RCC 7860 (cell line): ENCODE measurements around the gene SHANK2.

Experiments used
- DNase-seq: peaks from one replicate; pipeline ENCODE4 v3.0.0-alpha.2; 2015; ENCODE audit warnings: low spot score
- FAIRE-seq: peaks from 2 replicates; lab custom pipeline; 2012; peaks lifted over from hg19 to GRCh38; lab: Jason Lieb, UNC

The SHANK2 gene

DNA sequence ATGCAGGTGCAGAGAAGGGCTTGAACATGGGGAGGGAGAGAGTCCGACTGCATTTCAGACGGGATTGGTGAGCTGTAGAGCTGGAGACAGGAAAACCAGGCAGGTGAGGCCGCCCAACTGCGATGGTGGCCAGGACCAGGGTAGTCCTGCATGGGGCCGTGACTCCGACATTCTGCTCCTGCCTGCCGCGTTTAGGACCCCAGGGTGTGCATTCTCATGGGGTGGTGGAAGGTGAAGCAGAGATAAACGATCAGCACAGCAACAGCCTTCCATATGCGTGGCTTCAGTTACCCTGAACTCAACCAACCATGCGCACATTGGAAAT lies 29.3 kb downstream of the SHANK2 start:
- FAIRE-seq, result no peak

DNA sequence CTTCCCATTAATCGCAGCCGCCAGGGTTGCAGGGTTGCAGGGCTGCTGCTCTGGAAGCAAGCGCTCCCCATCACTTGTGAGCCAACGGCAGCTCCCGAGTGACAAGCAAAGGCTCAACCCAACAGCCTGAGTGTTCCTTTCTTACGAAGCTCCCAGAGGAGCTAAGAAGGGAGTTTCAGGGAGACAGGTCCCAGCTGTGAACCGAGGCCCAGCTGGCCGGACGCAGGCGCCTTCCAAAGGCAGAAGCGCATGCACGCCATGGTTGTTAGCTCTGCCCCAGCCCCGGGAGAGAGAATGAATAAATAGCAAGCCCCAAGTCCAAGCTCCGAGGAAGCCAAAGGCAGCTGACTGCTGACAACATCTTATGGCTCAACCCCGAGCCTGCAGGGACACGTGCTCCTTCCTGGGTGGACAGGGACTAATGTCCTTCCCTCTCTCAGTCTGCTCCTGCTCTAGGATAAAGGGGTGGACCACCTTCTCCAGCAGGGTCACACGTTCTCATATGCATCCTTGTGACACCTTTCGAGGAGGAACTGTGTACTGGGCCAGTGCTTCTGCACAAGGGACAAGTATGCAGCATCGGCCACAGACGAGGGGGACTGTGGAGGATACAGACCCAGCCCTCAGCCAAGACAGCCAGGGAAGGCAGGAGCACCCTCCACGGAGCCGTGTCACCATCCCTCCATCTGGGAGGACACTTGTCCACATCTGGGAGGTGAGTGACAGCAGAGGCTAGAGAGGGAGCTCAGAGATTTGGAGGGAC lies 29.9 kb downstream of the SHANK2 start:
- no peak for FAIRE-seq

More for the DNA sequence above, 29.3 kb downstream of the SHANK2 start:
- no peak for DNase-seq

GRCh38 chr11:71221821-71222220 lies 30.6 kb downstream of the SHANK2 start:
- FAIRE-seq (no peak), DNase-seq (no peak)

More for the DNA sequence above, 29.9 kb downstream of the SHANK2 start:
- DNase-seq, result no peak

DNA sequence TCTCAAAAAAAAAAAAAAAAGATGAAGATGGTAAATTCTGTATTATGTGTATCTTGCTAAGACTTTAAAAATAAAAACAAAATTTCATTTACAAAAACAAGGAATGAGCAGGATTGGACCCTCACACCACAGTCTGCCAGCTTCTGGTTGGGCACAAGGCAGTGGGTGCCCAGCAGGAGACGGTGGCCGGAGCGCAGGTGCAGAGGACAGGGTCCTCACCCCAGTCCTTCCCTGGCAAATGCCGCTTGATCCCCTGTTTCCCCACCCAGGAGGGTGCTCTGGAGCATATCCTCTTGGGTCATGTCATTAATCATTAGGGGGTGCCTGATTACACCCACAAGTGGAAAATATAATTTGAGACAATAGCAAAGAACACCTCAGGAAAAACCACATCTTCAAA lies 31.2 kb downstream of the SHANK2 start:
- FAIRE-seq, result no peak
- DNase-seq, result no peak

DNA sequence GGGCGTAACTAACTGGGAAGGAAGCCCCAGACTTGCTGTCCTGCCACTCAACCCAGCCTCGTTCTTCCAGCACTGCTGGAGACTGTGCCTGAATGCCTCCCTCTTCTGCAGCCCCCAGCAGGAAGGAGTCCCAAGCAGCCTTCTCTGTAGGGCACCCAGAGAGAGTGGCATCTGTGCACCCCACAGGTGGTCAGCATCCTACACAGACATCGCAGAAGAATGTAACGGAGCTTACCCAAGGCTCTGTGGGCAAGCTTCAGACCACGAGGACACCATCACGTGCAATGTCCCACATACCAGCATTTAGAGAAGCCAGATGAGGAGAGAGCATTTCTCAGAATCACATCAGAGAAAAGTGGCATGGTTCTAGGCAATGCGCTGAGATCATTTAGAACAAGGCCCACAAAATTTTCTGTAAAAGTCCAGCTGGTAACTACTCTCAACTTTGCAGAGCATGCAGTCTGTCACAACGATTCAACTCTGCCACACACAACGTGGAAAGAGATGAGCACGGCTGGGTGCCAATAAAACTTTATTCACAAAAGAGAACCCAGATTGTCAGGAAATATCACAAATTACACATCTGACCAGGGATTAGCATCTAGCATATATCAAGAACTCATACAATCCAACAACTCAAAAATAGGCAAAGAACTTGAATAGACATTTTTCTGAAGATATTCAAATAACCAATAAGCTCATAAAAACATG lies 33.4 kb downstream of the SHANK2 start:
- FAIRE-seq (no peak), DNase-seq (no peak)

DNA sequence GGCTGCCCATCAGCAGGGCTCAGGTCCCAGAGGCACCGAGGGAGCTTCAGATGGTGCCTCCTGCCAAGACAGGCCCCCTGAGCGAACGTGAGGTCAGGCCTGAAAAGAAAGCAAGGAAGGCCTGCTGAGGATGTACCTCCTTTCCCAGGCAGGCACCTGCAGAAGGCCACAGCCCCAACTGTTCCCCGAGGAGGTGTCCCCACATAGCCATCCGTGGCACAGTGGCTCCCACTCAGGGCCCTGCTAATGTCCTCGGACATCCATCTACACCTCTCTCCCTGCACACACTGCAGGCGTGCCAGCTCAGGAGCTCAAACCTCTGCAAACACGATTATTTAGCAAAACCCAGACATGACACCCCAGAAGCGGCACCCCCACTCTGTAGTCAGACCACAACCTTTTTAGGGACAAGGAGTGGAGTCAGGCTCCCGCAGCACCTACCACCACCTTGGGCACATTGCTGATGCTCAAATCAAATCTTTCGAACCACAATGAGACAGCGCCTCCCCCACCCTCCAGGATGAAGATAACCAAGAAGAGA lies 36.9 kb downstream of the SHANK2 start:
- no peak for DNase-seq
- no peak for FAIRE-seq

GRCh38 chr11:71214553-71215424 lies 37.6 kb downstream of the SHANK2 start:
- FAIRE-seq (no peak), DNase-seq (no peak)

GRCh38 chr11:71213696-71214552 lies 38.5 kb downstream of the SHANK2 start:
- no peak for FAIRE-seq
- no peak for DNase-seq

GRCh38 chr11:71212871-71213559 lies 39.4 kb downstream of the SHANK2 start:
- FAIRE-seq, result no peak
- no peak for DNase-seq

- FAIRE-seq, result no peak
These were observed 40.7 kb downstream of the SHANK2 start for GRCh38 chr11:71211631-71212030.

DNA sequence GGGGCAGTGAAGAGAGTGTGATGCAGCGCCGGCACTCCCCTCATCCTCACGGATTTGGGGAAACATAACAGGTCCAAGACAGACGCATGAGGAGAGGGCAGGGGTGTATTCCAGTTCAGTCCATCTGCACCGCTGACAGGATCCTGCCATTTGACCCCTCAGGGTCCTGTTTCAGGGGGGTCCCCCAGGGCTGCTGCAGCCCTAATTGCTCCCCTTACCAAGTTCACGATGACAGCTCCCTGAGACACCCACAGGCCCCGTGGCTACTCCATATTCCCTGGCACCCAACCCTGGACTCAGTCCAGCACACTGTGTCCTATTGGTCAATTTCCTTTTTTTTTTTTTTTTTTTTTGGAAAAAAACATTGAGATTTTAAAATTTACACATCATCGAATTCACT lies 41.5 kb downstream of the SHANK2 start:
- FAIRE-seq (no peak), DNase-seq (no peak)

More at GRCh38 chr11:71211631-71212030, 40.7 kb downstream of the SHANK2 start:
- DNase-seq, result no peak

- no peak for FAIRE-seq
- DNase-seq, result no peak
These were observed 42.7 kb downstream of the SHANK2 start for GRCh38 chr11:71209656-71210055.

- FAIRE-seq (no peak), DNase-seq (no peak)
These were observed 43.2 kb downstream of the SHANK2 start for GRCh38 chr11:71209181-71209580.

DNA sequence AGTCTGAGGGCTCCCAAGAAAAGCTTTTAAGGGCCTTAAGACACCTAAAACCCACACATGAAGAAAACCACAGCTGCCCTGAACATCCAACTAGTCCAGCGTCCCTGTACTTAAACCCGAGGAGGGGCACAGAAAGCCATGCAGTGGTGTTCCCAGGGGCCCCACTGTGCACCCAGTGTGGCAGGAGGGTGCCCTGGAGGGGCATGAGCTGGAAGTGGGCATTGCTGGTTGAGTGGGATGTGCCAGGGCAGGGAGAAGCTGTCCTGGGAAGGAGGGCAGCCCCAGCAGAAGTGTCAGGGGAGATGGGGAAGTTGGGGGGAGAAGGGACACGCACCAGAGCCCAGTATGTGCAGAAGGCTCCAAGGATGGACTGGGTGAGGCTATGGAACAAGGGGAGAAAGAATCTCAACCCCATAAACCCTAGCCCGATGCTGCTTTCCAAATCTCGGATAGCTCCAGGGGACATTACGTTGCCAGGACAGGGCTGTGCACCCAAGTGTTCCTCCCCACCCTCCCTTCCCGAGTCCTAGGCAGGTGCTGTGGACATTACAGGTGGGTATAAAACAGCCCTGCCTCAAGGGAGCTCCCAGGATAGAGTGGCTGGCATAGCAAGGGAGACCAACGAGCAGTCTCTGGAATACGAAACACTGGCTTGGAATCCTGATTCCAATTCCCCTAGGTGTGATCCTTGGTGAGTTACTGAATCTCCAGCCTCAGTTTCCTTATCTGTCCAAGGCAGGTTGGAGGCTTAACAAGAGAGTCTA lies 44.2 kb downstream of the SHANK2 start:
- FAIRE-seq (no peak), DNase-seq (no peak)

DNA sequence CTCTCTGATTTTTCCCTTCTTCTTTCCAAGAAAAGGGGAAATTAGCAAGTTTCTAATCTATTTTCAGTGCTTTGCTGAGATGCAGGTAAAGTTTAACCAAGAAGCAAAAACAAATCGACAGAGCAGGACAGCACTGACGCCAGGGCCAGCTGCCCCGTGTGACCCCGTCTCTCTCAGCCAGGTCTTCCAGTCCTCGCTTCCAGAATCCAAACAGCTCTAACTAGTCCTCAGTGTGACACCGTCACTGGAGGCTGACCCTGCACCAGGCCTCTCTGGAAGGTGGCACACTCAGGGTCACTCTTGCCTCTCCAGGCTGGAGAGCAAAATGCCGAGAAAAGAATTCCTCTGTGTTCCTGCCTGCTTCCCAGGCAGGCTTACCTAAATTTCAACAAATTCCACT lies 44.8 kb downstream of the SHANK2 start:
- no peak for DNase-seq
- FAIRE-seq, result no peak

- FAIRE-seq, result no peak
These were observed 46.2 kb downstream of the SHANK2 start for GRCh38 chr11:71206186-71206585.

DNA sequence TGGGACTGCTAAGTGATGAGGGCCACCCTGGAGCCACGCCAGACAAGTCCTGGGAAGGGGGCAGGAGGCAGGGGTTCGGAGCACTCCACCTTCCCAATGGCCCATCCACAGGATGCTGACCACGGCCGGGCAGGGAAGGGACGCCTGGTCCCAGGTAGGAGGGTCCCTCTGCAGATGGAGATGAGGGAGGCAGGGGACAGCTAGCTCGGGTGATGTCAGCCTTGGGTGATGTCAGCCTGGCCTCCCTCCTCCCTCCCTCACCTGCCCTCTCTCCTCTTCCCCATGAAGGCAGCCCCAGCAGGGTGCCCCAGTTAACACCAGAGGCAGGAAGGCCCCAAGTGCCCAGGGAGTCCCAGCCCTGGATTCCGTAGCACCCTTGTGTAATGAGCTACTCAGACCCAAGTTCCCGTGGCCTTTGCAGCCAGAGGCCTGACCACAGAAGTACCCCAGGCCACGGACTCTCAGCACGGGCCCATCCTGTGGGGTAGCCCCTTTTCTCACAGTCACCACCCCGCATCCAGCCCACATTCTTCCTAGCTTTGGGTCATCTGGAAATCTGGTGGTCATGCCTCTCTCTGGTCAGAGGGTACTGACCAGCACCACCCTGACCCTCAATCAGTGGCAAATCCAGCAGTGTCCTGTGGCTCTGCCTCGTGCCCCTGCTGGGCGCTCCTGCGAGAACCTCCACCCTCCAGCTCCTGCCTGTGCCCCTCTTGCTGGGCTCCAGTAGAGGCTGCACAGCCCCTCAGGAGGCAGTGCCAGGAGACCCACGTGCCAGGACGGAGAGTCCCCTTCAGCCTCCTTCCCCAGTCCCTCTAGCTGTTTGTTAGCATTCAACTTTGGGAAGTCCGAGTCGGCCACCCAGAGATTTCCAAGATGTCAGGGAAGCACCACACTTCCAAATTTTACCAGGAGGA lies 47.4 kb downstream of the SHANK2 start:
- FAIRE-seq, result no peak
- no peak for DNase-seq

More at GRCh38 chr11:71206186-71206585, 46.2 kb downstream of the SHANK2 start:
- DNase-seq, result no peak

GRCh38 chr11:71204294-71204693 lies 48.1 kb downstream of the SHANK2 start:
- FAIRE-seq (no peak), DNase-seq (no peak)
